H1 (cell line): ENCODE measurements around the gene DCDC2C. TPM values are rescaled to one million over a fixed set of nuclear protein-coding genes. Genes with fewer than 3 reads are reported as not detected.

Source experiments
- CBX8 ChIP-seq: fragments of 300-800, 300-1000 bp; sonication (generic); IDR thresholded peaks from 2 replicates; pipeline ENCODE4 v1.7.1; 2016; ENCODE audit warnings: low read depth, low read length, borderline replicate concordance
- HDAC6 ChIP-seq: IDR thresholded peaks from one replicate; pipeline ENCODE4 v1.7.1; 2012; ENCODE audit warnings: low read depth, mild to moderate bottlenecking, inconsistent platforms, low read length, moderate library complexity
- RNF2 ChIP-seq: fragments of 200-900, 300-1000 bp; sonication (generic); IDR thresholded peaks from 2 replicates; pipeline ENCODE4 v1.7.1; 2016; ENCODE audit warnings: borderline replicate concordance, low read depth, mild to moderate bottlenecking, antibody characterized with exemption, low read length; ENCODE audit not compliant: poor library complexity, severe bottlenecking; ENCODE audit errors: missing control alignments
- TBP ChIP-seq: IDR thresholded peaks from 2 replicates; pipeline ENCODE4 v1.6.1; 2011; ENCODE audit warnings: low read depth, low read length, improper control_type of control experiment
- USF2 ChIP-seq: IDR thresholded peaks from 2 replicates; pipeline ENCODE4 v1.6.1; 2011; ENCODE audit warnings: low read length, improper control_type of control experiment
- polyA plus RNA-seq, 7 experiments: library from polyadenylated mRNA; depleted of rRNA in 3 of 7; stranded (reverse) in 5 of 7; unstranded in 2 of 7; fragments of >200 nt in 5 of 7; fragments of 200-250 nt in 2 of 7; gene quantifications; 1 replicate in 5 of 7; 2 replicates in 1 of 7; 4 replicates in 1 of 7; pipeline versions ENCODE4 v1.2.1 to v1.2.3, GENCODE V29; 2011 to 2013; ENCODE audit warnings: missing spikeins in 2 of 7, mixed read lengths in 2 of 7
- total RNA-seq: library from RNA; stranded (reverse); fragmentation: NEBNext Ultra II Directional; extraction: Animal tissue kit (Norgen Biotek cat#: 25700); gene quantifications from 2 replicates; pipeline ENCODE4 v1.2.1, GENCODE V29; 2021
- TF ChIP-seq, protein P1 (sequence below), 3 experiments: IDR thresholded peaks; 1 replicate in 2 of 3; 2 replicates in 1 of 3; pipeline versions ENCODE4 v1.5.1 to v1.6.1; 2011; ENCODE audit warnings: low read length in 3 of 3, mild to moderate bottlenecking in 3 of 3, inconsistent platforms in 2 of 3, low read depth in 1 of 3, moderate library complexity in 1 of 3; ENCODE audit not compliant: insufficient read depth in 1 of 3; ENCODE audit errors: control extremely low read depth in 1 of 3

DCDC2C gene
- total and polyA plus RNA-seq, 2 of the 8 experiments (the other 6 are each of a cell fraction or from before 2014, with no cell fraction given), result 0.50 TPM; not detected in 1

GRCh38 chr2:3730646-3731045 lies 27.3 kb downstream of the DCDC2C start (continued):
- TF ChIP-seq, protein P1, sequence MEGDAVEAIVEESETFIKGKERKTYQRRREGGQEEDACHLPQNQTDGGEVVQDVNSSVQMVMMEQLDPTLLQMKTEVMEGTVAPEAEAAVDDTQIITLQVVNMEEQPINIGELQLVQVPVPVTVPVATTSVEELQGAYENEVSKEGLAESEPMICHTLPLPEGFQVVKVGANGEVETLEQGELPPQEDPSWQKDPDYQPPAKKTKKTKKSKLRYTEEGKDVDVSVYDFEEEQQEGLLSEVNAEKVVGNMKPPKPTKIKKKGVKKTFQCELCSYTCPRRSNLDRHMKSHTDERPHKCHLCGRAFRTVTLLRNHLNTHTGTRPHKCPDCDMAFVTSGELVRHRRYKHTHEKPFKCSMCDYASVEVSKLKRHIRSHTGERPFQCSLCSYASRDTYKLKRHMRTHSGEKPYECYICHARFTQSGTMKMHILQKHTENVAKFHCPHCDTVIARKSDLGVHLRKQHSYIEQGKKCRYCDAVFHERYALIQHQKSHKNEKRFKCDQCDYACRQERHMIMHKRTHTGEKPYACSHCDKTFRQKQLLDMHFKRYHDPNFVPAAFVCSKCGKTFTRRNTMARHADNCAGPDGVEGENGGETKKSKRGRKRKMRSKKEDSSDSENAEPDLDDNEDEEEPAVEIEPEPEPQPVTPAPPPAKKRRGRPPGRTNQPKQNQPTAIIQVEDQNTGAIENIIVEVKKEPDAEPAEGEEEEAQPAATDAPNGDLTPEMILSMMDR (IDR thresholded peaks at IDR 0.05; ENCODE audit: control extremely low read depth in 1 of 3, insufficient read depth in 1 of 3, low read depth in 1 of 3, low read length in 3 of 3), result no peak
- TF ChIP-seq HDAC6 (no peak), TBP (no peak), USF2 (no peak), RNF2 (no peak), CBX8 (no peak)
